HG02885 (cell line): ENCODE measurements around the gene IL17RC.
"Not testable (repeated sequence)": the region's sequence is repeated elsewhere in the genome, so short reads cannot be mapped to it uniquely, and the experiment has no call there.

ENCODE experiments used
- ATAC-seq: cut with Tn5 transposase; IDR thresholded peaks from one replicate; pipeline ENCODE4 v1.9.1; 2021; ENCODE audit warnings: mild to moderate bottlenecking; ENCODE audit not compliant: unreplicated experiment, poor library complexity

Gene IL17RC

GRCh38 chr3:9916734-9917680 lies at the start of gene IL17RC:
IL17RC (plus strand) TSS chr3:9917098; CDS start chr3:9917316, 218 bp downstream.
- no peak for ATAC-seq

- ATAC-seq: no peak
Observed at GRCh38 chr3:9867106-9867505, 49.8 kb upstream of the IL17RC start.

GRCh38 chr3:9869955-9870354 lies 46.9 kb upstream of the IL17RC start:
- ATAC-seq: no peak

GRCh38 chr3:9870978-9871377 lies 45.9 kb upstream of the IL17RC start:
- ATAC-seq: no peak

GRCh38 chr3:9872067-9872466 lies 44.8 kb upstream of the IL17RC start:
- not testable (repeated sequence) for ATAC-seq

- ATAC-seq: no peak
Observed at GRCh38 chr3:9875448-9875847, 41.5 kb upstream of the IL17RC start.

GRCh38 chr3:9876255-9876654 lies 40.6 kb upstream of the IL17RC start:
- ATAC-seq: not testable (repeated sequence)

- ATAC-seq: no peak
Observed at GRCh38 chr3:9876991-9877390, 39.9 kb upstream of the IL17RC start.

- ATAC-seq: no peak
Observed at GRCh38 chr3:9878700-9879099, 38.2 kb upstream of the IL17RC start.

- ATAC-seq: no peak
Observed at GRCh38 chr3:9879830-9880549, 36.9 kb upstream of the IL17RC start, which contains the start of gene CIDEC. CIDEC (minus strand) TSS chr3:9880253; CDS start chr3:9878486, 1,767 bp downstream.

GRCh38 chr3:9881441-9881840 lies 35.5 kb upstream of the IL17RC start:
- no peak for ATAC-seq

GRCh38 chr3:9883706-9884554 lies 33.0 kb upstream of the IL17RC start:
- no peak for ATAC-seq

GRCh38 chr3:9884555-9885165 lies 32.2 kb upstream of the IL17RC start:
- ATAC-seq: no peak

GRCh38 chr3:9886328-9886727 lies 30.6 kb upstream of the IL17RC start:
- no peak for ATAC-seq

GRCh38 chr3:9887480-9887879 lies 29.4 kb upstream of the IL17RC start:
- no peak for ATAC-seq

GRCh38 chr3:9888540-9888939 lies 28.4 kb upstream of the IL17RC start:
- ATAC-seq: no peak

- ATAC-seq: no peak
Observed at GRCh38 chr3:9889405-9889804, 27.5 kb upstream of the IL17RC start.

- peak; percentile 88 for ATAC-seq
Observed at GRCh38 chr3:9890249-9891071, 26.4 kb upstream of the IL17RC start, which contains the start of gene JAGN1. JAGN1 (plus strand) TSS chr3:9890610; CDS start chr3:9890723, 113 bp downstream.

GRCh38 chr3:9891072-9891622 lies 25.8 kb upstream of the IL17RC start:
- ATAC-seq: no peak
